Natural killer cell (primary cell): ENCODE measurements around the gene UBR4. TPM values are rescaled to one million over a fixed set of nuclear protein-coding genes. Genes with fewer than 3 reads are reported as not detected.

Experiments used
- ATAC-seq, 3 donors: fragments of 150-1000 bp in 2 of 3; fragments of 200-7000 bp in 1 of 3; cut with Tn5 transposase; 1 replicate in 1 of 3; 2 replicates in 2 of 3; pipeline ENCODE4 v1.10.0; 2021; ENCODE audit warnings: mild to moderate bottlenecking in 2 of 3, moderate library complexity in 2 of 3
- DNase-seq, 2 donors: peaks; one replicate each; pipeline versions ENCODE4 v3.0.0 to v3.0.0-alpha.2; 2013 to 2021; ENCODE audit warnings: mixed read lengths in 1 of 2
- H3K27ac ChIP-seq: one replicate; pipeline ENCODE4 v1.5.1; 2013; ENCODE audit warnings: mild to moderate bottlenecking, low read length
- H3K27me3 ChIP-seq: one replicate; pipeline ENCODE4 v1.6.1; 2013; ENCODE audit warnings: low read length; ENCODE audit not compliant: control insufficient read depth, insufficient read depth
- H3K36me3 ChIP-seq: one replicate; pipeline ENCODE4 v1.6.1; 2013; ENCODE audit warnings: low read length; ENCODE audit not compliant: control insufficient read depth, insufficient read depth
- H3K4me1 ChIP-seq: one replicate; pipeline ENCODE4 v1.6.1; 2013; ENCODE audit warnings: low read length; ENCODE audit not compliant: control insufficient read depth, insufficient read depth
- H3K4me3 ChIP-seq: one replicate; pipeline ENCODE4 v1.5.1; 2013; ENCODE audit warnings: low read length
- H3K9me3 ChIP-seq: one replicate; pipeline ENCODE4 v1.6.1; 2013; ENCODE audit warnings: low read length; ENCODE audit not compliant: control insufficient read depth, insufficient read depth
- H3K27ac Mint-ChIP-seq, 2 donors: one replicate each; pipeline ENCODE4 v1.8.0; 2022; ENCODE audit warnings: mild to moderate bottlenecking in 2 of 2, mixed read lengths in 2 of 2, moderate library complexity in 1 of 2
- H3K27me3 Mint-ChIP-seq, 2 donors: one replicate each; pipeline ENCODE4 v1.8.0; 2022; ENCODE audit warnings: low read depth in 2 of 2, mixed read lengths in 2 of 2
- H3K36me3 Mint-ChIP-seq: one replicate; pipeline ENCODE4 v1.8.0; 2022; ENCODE audit warnings: mixed read lengths
- H3K4me1 Mint-ChIP-seq, 2 donors: one replicate each; pipeline ENCODE4 v1.8.0; 2022; ENCODE audit warnings: mixed read lengths in 2 of 2
- H3K4me3 Mint-ChIP-seq: one replicate; pipeline ENCODE4 v1.8.0; 2022; ENCODE audit warnings: mild to moderate bottlenecking, moderate library complexity, mixed read lengths
- H3K9me3 Mint-ChIP-seq, 2 donors: one replicate each; pipeline ENCODE4 v1.8.0; 2022; ENCODE audit warnings: mixed read lengths in 2 of 2
- WGBS: methylation state at CpG from one replicate; pipeline ENCODE4 v1.1.7; 2013; ENCODE audit warnings: missing lambda C conversion rate; ENCODE audit not compliant: insufficient coverage; 5-methylcytosine and 5-hydroxymethylcytosine counted together
- intact Hi-C: fragments of 100-400 bp; cut with micrococcal nuclease; formaldehyde crosslinking; loops from one replicate; pipeline ENCODE4 v1.14.2; 2022
- total RNA-seq, 4 donors: library from RNA; stranded (reverse); fragments of 120-200 nt in 1 of 4; gene quantifications; one replicate each; pipeline versions ENCODE4 v1.2.3 to v1.2.4, GENCODE V29; 2013 to 2022
- TF ChIP-seq, protein P1 (sequence below): fragments of 200-600 bp; IDR thresholded peaks from one replicate; pipeline ENCODE4 v1.8.0; 2022; ENCODE audit warnings: antibody characterized with exemption

UBR4 gene
- total RNA-seq, 3 donors from 2014 or later (not counting 1 experiment from before 2014, with no cell fraction given) = 139 to 178 (median 158) TPM

DNA sequence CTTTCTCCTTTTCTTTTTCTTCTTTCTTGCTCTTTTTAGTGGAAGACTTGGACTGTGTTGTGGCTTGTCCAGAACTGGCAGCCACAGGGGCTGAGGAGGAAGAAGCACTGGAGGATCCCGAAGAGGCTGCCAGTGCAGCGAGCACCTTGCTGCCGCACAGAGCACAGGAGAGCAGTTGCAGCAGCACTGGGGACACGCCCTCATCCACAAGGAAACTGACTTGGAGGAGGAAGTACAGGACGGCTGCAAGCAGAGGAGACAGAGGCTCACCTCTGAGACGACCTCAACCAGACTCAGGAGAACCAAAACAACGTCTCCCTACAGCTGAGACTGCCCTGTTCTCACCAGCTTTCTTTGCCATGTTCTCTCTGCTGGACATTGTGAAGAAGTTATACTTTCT lies 88.9 kb downstream of the UBR4 start:
- H3K27ac ChIP-seq = no peak overlapping the region
- H3K27me3 ChIP-seq = no peaks in the 10 kb centered on the region

DNA sequence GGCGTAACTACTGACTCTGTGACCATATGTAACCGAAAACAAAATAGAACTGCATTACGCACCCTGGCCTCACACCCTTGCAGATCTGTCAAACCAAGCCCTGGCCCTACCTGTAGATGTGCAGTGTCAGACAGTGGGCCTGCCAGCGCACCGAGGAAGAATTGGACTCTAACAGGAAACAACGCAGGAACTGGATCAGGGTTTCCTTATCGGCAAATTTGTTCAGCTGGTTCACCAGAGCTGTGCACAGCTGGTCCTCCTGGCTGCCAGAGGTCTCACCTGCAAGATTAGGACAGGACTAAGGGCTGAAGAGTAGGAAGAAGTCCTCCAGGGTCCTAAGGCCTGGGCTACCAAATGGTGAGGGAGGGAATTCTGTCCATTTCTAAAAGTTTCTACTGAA lies 90.0 kb downstream of the UBR4 start:
- H3K4me1 Mint-ChIP-seq = peaks cover 0 to 31% of the 10 kb centered on the region in 2 donors

More for the DNA sequence above, 88.9 kb downstream of the UBR4 start:
- Histone ChIP-seq H3K4me1 (peaks cover 28% of the 10 kb centered on the region), H3K9me3 (no peaks in the 10 kb centered on the region), H3K36me3 (peaks cover 95% of the 10 kb centered on the region), H3K4me3 (no peak overlapping the region)
- TF ChIP-seq, protein P1, sequence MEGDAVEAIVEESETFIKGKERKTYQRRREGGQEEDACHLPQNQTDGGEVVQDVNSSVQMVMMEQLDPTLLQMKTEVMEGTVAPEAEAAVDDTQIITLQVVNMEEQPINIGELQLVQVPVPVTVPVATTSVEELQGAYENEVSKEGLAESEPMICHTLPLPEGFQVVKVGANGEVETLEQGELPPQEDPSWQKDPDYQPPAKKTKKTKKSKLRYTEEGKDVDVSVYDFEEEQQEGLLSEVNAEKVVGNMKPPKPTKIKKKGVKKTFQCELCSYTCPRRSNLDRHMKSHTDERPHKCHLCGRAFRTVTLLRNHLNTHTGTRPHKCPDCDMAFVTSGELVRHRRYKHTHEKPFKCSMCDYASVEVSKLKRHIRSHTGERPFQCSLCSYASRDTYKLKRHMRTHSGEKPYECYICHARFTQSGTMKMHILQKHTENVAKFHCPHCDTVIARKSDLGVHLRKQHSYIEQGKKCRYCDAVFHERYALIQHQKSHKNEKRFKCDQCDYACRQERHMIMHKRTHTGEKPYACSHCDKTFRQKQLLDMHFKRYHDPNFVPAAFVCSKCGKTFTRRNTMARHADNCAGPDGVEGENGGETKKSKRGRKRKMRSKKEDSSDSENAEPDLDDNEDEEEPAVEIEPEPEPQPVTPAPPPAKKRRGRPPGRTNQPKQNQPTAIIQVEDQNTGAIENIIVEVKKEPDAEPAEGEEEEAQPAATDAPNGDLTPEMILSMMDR = no peak
- no peaks in the 10 kb centered on the region for H3K9me3 Mint-ChIP-seq
- H3K4me3 Mint-ChIP-seq = no peak overlapping the region
- peaks cover 56% of the 10 kb centered on the region for H3K36me3 Mint-ChIP-seq
- DNase-seq = no peak
- 92% methylated on average over 7 of the region's 7 CpGs for WGBS
- no peak for ATAC-seq
- peaks cover 0 to 37% of the 10 kb centered on the region in 2 donors for H3K4me1 Mint-ChIP-seq
- H3K27ac Mint-ChIP-seq = peak overlapping the region; percentile 34 to 53
- intact Hi-C loops = no loop called here
- H3K27me3 Mint-ChIP-seq = no peaks in the 10 kb centered on the region

DNA sequence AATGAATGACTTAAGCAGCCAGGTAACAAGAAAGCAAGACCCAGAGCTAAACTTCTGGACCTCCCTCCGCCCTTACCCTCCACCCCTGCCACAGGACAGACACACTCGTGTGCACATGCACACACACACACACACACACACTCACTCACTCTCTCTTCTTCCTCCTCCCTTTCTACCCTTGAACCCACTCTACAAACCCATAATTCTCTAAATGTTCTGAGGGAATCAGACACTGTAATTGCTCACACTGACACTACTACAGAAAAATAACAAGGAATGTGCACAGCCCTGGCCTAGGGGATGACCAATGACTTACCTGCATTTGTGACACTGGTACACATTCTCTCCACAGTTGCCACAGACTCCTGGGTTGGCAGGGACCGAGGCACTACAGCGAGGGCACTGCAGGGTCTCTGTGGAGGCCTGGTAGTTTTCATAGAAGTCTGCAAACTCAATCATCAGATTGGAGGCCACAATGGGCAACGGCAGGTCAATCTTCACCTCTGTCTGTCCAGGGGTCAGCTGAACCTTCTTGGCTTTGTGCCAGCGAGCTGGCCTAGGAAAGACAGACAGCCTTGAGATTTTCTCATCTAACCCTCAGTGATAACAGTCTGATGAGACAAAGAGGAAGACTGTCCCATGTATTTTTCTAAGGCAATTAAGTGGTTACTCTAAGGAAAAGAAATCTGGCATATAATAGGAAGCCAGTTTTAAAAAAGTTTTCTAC lies 94.8 kb downstream of the UBR4 start:
- Histone ChIP-seq H3K36me3 (peaks cover 98% of the 10 kb centered on the region), H3K27ac (no peak overlapping the region), H3K4me1 (no peaks in the 10 kb centered on the region), H3K9me3 (no peaks in the 10 kb centered on the region), H3K4me3 (no peak overlapping the region), H3K27me3 (no peaks in the 10 kb centered on the region)
- 94% methylated on average over 5 of the region's 6 CpGs for WGBS
- DNase-seq (no peak), ATAC-seq (no peak)
- intact Hi-C loops = no loop called here
- Mint-ChIP-seq H3K36me3 (peaks cover 38% of the 10 kb centered on the region), H3K4me3 (no peak overlapping the region), H3K27ac (no peak overlapping the region), H3K4me1 (no peaks in the 10 kb centered on the region), H3K9me3 (no peaks in the 10 kb centered on the region), H3K27me3 (no peaks in the 10 kb centered on the region)
- TF ChIP-seq, protein P1 = no peak

More for the DNA sequence above, 90.0 kb downstream of the UBR4 start:
- Mint-ChIP-seq H3K27ac (no peak overlapping the region), H3K9me3 (no peaks in the 10 kb centered on the region), H3K36me3 (peaks cover 55% of the 10 kb centered on the region), H3K27me3 (no peaks in the 10 kb centered on the region), H3K4me3 (no peak overlapping the region)
- 96% methylated on average over 7 of the region's 7 CpGs for WGBS
- no peaks in the 10 kb centered on the region for H3K9me3 ChIP-seq
- no peak for ATAC-seq
- intact Hi-C loops = no loop called here
- no peak for DNase-seq
- no peak overlapping the region for H3K27ac ChIP-seq
- H3K27me3 ChIP-seq = no peaks in the 10 kb centered on the region
- TF ChIP-seq, protein P1 = no peak
- peaks cover 95% of the 10 kb centered on the region for H3K36me3 ChIP-seq
- peaks cover 23% of the 10 kb centered on the region for H3K4me1 ChIP-seq
- no peak overlapping the region for H3K4me3 ChIP-seq

DNA sequence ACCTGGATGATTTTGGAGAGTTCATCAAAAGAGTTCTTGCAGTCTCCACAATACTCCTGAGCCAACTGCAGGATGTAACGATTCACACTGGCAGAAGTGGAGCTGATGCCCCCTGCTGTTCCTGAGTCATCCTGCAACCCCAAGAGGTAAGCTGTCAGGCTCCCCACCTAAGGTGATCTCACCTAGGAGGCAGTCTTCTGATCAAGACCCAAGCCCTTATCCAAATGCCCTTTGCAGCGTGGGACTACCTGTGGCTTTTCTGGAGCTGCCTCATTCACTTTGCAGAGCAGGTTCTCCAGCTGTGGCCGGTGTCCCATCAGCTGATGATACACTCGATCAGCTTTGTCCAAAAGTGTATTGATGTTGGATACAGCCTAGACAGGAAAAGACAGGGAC lies 96.4 kb downstream of the UBR4 start:
- Mint-ChIP-seq H3K9me3 (no peaks in the 10 kb centered on the region), H3K4me1 (no peaks in the 10 kb centered on the region), H3K27ac (no peak overlapping the region), H3K27me3 (no peaks in the 10 kb centered on the region), H3K36me3 (peaks cover 22% of the 10 kb centered on the region), H3K4me3 (no peak overlapping the region)
- Histone ChIP-seq H3K4me3 (no peak overlapping the region), H3K9me3 (no peaks in the 10 kb centered on the region), H3K27me3 (no peaks in the 10 kb centered on the region), H3K27ac (no peak overlapping the region), H3K4me1 (no peaks in the 10 kb centered on the region), H3K36me3 (peaks cover 98% of the 10 kb centered on the region)
- TF ChIP-seq, protein P1 = no peak
- peak in 1 of 2 donors; percentile 60 for DNase-seq
- intact Hi-C loops = no loop called here
- 86% methylated on average over 4 of the region's 4 CpGs for WGBS
- ATAC-seq = peak in 1 of 3 donors; percentile 37
